GM12878 (cell line): ENCODE results near the gene NLRC3. TPM values are rescaled to one million over a fixed set of nuclear protein-coding genes. Genes with fewer than 3 reads are reported as not detected.

ENCODE experiments used
- ATAC-seq: fragments of 200-7000 bp; cut with Tn5 transposase; 3 replicates; pipeline ENCODE4 v1.9.1; 2020; ENCODE audit warnings: mild to moderate bottlenecking, moderate library complexity
- BruUV-seq: library from RNA; stranded (reverse); fragments of 400-500 nt; replicated peaks from 2 replicates; lab custom pipeline; 2021; lab: Mats Ljungman, UMichigan
- CTCF ChIA-PET: fragments of 300-600 bp; sonication (Branson Sonifier 250); formaldehyde crosslinking; extraction: SDS; loops from one replicate; lab custom pipeline; 2021; ENCODE audit warnings: inconsistent platforms; lab: Yijun Ruan, JAX
- POLR2A ChIA-PET: fragments of 350-600 bp; formaldehyde crosslinking; extraction: SDS; loops from one replicate; lab custom pipeline; 2021; ENCODE audit warnings: inconsistent platforms; lab: Charles Lee
- RAD21 ChIA-PET: fragments of 300-600 bp; sonication (Branson Sonifier 250); formaldehyde crosslinking; loops from one replicate; lab custom pipeline; 2023; ENCODE audit warnings: antibody characterized with exemption; ENCODE audit not compliant: unreplicated experiment; lab: Charles Lee
- SMC1A ChIA-PET: fragments of 300-600 bp; sonication (Branson Sonifier 250); formaldehyde crosslinking; loops from one replicate; lab custom pipeline; 2023; ENCODE audit not compliant: unreplicated experiment, uncharacterized antibody; lab: Charles Lee
- DNase-seq: peaks from one replicate; pipeline ENCODE4 v3.0.0-alpha.2; 2011; ENCODE audit warnings: low read depth, low spot score
- FAIRE-seq: peaks from 3 replicates; lab custom pipeline; 2011; peaks lifted over from hg19 to GRCh38; lab: Jason Lieb, UNC
- H2AFZ ChIP-seq: 2 replicates; pipeline ENCODE4 v1.6.0; 2011; ENCODE audit warnings: low read depth, low read length, control low read depth; ENCODE audit not compliant: control insufficient read depth
- H3K27ac ChIP-seq: 2 replicates; pipeline ENCODE4 v1.5.1; 2011; ENCODE audit warnings: control low read depth; ENCODE audit not compliant: control insufficient read depth, insufficient read depth
- H3K27me3 ChIP-seq, 2 experiments: replicated peaks in 1 of 2; 2 replicates each; pipeline versions ENCODE4 v1.6.0 to v1.6.1; 2011; ENCODE audit warnings: low read length in 1 of 2; ENCODE audit not compliant: control insufficient read depth in 2 of 2, insufficient read depth in 2 of 2
- H3K36me3 ChIP-seq, 2 experiments: 2 replicates each; pipeline ENCODE4 v1.5.1; 2011; ENCODE audit warnings: low read length in 1 of 2; ENCODE audit not compliant: control insufficient read depth in 2 of 2, insufficient read depth in 2 of 2
- H3K4me1 ChIP-seq: 2 replicates; pipeline ENCODE4 v1.6.1; 2011; ENCODE audit warnings: mild to moderate bottlenecking, low read length, moderate library complexity, mixed read lengths; ENCODE audit not compliant: control insufficient read depth, insufficient read depth
- H3K4me2 ChIP-seq: 2 replicates; pipeline ENCODE4 v1.6.0; 2011; ENCODE audit warnings: control low read depth; ENCODE audit not compliant: control insufficient read depth, insufficient read depth
- H3K4me3 ChIP-seq: fragments of 200-600 bp; sonication (generic); 2 replicates; pipeline ENCODE4 v1.5.1; 2016
- H3K79me2 ChIP-seq: 2 replicates; pipeline ENCODE4 v1.6.0; 2011; ENCODE audit warnings: low read length; ENCODE audit not compliant: control insufficient read depth, insufficient read depth
- H3K9ac ChIP-seq: 2 replicates; pipeline ENCODE4 v1.8.0; 2011; ENCODE audit warnings: low read length, control low read depth, mixed read lengths; ENCODE audit not compliant: control insufficient read depth, insufficient read depth
- H3K9me3 ChIP-seq: replicated peaks from 3 replicates; pipeline ENCODE4 v1.5.1; 2011; ENCODE audit warnings: mild to moderate bottlenecking, low read length; ENCODE audit not compliant: control insufficient read depth, insufficient read depth
- H4K20me1 ChIP-seq: 2 replicates; pipeline ENCODE4 v1.6.0; 2011; ENCODE audit not compliant: control insufficient read depth, insufficient read depth
- CTCF ChIP-seq, 3 experiments: IDR thresholded peaks in 2 of 3; conservative IDR thresholded peaks in 1 of 3; 2 replicates each; pipeline ENCODE4 v1.5.1; 2011; ENCODE audit warnings: low read depth in 3 of 3, low read length in 3 of 3, mild to moderate bottlenecking in 3 of 3, control low read depth in 2 of 3, moderate library complexity in 2 of 3, inconsistent platforms in 1 of 3, mixed read lengths in 1 of 3; ENCODE audit not compliant: control insufficient read depth in 2 of 3, insufficient read depth in 1 of 3; ENCODE audit errors: extremely low read depth in 1 of 3
- E4F1 ChIP-seq: fragments of 450-650 bp; IDR thresholded peaks from 2 replicates; pipeline ENCODE4 v1.6.1; 2018; ENCODE audit warnings: borderline replicate concordance, mild to moderate bottlenecking; ENCODE audit not compliant: partially characterized antibody
- ELK1 ChIP-seq: IDR thresholded peaks from 2 replicates; pipeline ENCODE4 v1.6.1; 2012; ENCODE audit warnings: low read depth, low read length, improper control_type of control experiment
- EZH2 ChIP-seq: IDR thresholded peaks from 2 replicates; pipeline ENCODE4 v1.6.1; 2012; ENCODE audit warnings: low read depth, mild to moderate bottlenecking, control low read depth, inconsistent platforms, low read length, borderline replicate concordance; ENCODE audit not compliant: control insufficient read depth
- GATAD2B ChIP-seq: fragments of 450-650 bp; conservative IDR thresholded peaks from 2 replicates; pipeline ENCODE4 v1.6.1; 2017; ENCODE audit warnings: low read depth, mild to moderate bottlenecking, moderate library complexity
- HDAC6 ChIP-seq: fragments of 200-600 bp; sonication (generic); IDR thresholded peaks from one replicate; pipeline ENCODE4 v1.8.0; 2017; ENCODE audit warnings: antibody characterized with exemption; ENCODE audit not compliant: unreplicated experiment
- IRF5 ChIP-seq: fragments of 450-650 bp; IDR thresholded peaks from 2 replicates; pipeline ENCODE4 v1.6.1; 2017; ENCODE audit warnings: borderline replicate concordance
- KDM1A ChIP-seq: fragments of 200-600 bp; sonication (generic); IDR thresholded peaks from 2 replicates; pipeline ENCODE4 v1.6.1; 2016; ENCODE audit warnings: borderline replicate concordance
- MAX ChIP-seq: IDR thresholded peaks from 2 replicates; pipeline ENCODE4 v1.6.1; 2012; ENCODE audit warnings: low read depth, low read length, improper control_type of control experiment
- NFYB ChIP-seq: IDR thresholded peaks from 2 replicates; pipeline ENCODE4 v1.6.1; 2011; ENCODE audit warnings: low read depth, mild to moderate bottlenecking, low read length, improper control_type of control experiment, moderate library complexity; ENCODE audit not compliant: insufficient read depth
- NRF1 ChIP-seq: conservative IDR thresholded peaks from 2 replicates; pipeline ENCODE4 v1.6.1; 2011; ENCODE audit warnings: mild to moderate bottlenecking, low read depth, low read length, improper control_type of control experiment
- POLR2AphosphoS2 ChIP-seq: IDR thresholded peaks from 2 replicates; pipeline ENCODE4 v1.6.1; 2011; ENCODE audit warnings: low read depth, mild to moderate bottlenecking, low read length, improper control_type of control experiment, moderate library complexity
- POU2F2 ChIP-seq: IDR thresholded peaks from 3 replicates; pipeline ENCODE4 v1.6.1; 2011; ENCODE audit warnings: low read depth, mild to moderate bottlenecking, low read length, borderline replicate concordance
- RBBP5 ChIP-seq: fragments of 200-600 bp; sonication (generic); conservative IDR thresholded peaks from 2 replicates; pipeline ENCODE4 v1.6.1; 2016
- SREBF1 ChIP-seq: IDR thresholded peaks from 2 replicates; pipeline ENCODE4 v1.6.1; 2012; ENCODE audit warnings: mild to moderate bottlenecking, low read length
- TBL1XR1 ChIP-seq: IDR thresholded peaks from 2 replicates; pipeline ENCODE4 v1.6.1; 2012; ENCODE audit warnings: low read depth, low read length, improper control_type of control experiment
- ZZZ3 ChIP-seq: IDR thresholded peaks from 2 replicates; pipeline ENCODE4 v1.6.1; 2011; ENCODE audit warnings: low read depth; ENCODE audit not compliant: control insufficient read depth, insufficient read length
- WGBS: methylation state at CpG from one replicate; pipeline ENCODE4 v1.1.6; 2016; ENCODE audit warnings: low lambda C conversion rate; ENCODE audit not compliant: insufficient replicate concordance, insufficient coverage; ENCODE audit errors: missing lambda C conversion rate; 5-methylcytosine and 5-hydroxymethylcytosine counted together
- in situ Hi-C: fragments of 300-500 bp; cut with MboI; formaldehyde crosslinking; loops from 9 replicates; pipeline ENCODE4 v1.14.3; 2018; ENCODE audit warnings: mixed read lengths
- intact Hi-C: fragments of 100-400 bp; cut with micrococcal nuclease; formaldehyde crosslinking; loops from one replicate; pipeline ENCODE4 v1.14.2; 2022; ENCODE audit not compliant: unreplicated experiment
- polyA plus RNA-seq, 11 experiments: library from polyadenylated mRNA; depleted of rRNA in 4 of 11; unstranded in 6 of 11; stranded (reverse) in 5 of 11; fragments of >200 nt; fragmentation: Nextera tagmentation in 4 of 11; fragmentation: Illumina TruSeq in 1 of 11; extraction: Ambion mirVana in 4 of 11; extraction: Trizol in 1 of 11; gene quantifications; 1 replicate in 1 of 11; 2 replicates in 10 of 11; pipeline versions ENCODE4 v1.2.1 to v1.2.3, GENCODE V29; 2011 to 2016; ENCODE audit warnings: inconsistent platforms in 2 of 11, missing spikeins in 2 of 11, low read depth in 1 of 11
- total RNA-seq, 4 experiments: library from RNA; depleted of rRNA in 3 of 4; stranded (reverse); fragments of >200 nt in 3 of 4; fragmentation: Illumina TruSeq in 1 of 4; extraction: Trizol in 1 of 4; gene quantifications; 2 replicates each; pipeline versions ENCODE4 v1.2.1 to v1.2.3, GENCODE V29; 2013 to 2021

Gene NLRC3
- total and polyA plus RNA-seq, 10 of the 15 experiments (the other 5 are each of a cell fraction or from before 2014, with no cell fraction given), result 2.2 to 17.8 (median 7.6) TPM

GRCh38 chr16:3608069-3608468 lies 30.9 kb upstream of the NLRC3 start:
- peaks cover 0 to 6% of the 10 kb centered on the region in 2 experiments; a peak in 2 of 4 replicates for H3K36me3 ChIP-seq
- H3K27me3 ChIP-seq, result no peaks in the 10 kb centered on the region
- peak overlapping the region; percentile 36 for H3K4me2 ChIP-seq
- no peak for FAIRE-seq
- ChIA-PET CTCF (interaction anchor here (1.0 kb wide), 1 partner anchor 42 kb away, joined by 4 read pairs; no protein-coding TSS in a partner anchor), RAD21 (no interaction called here), POLR2A (interaction anchor here (0.6 kb wide), 1 partner anchor 69 kb away, joined by 5 read pairs; no protein-coding TSS in a partner anchor), SMC1A (interaction anchor here (1.1 to 1.5 kb wide), 3 partner anchors 18 to 29 kb away, joined by 3 to 5 read pairs (median 3); no protein-coding TSS in a partner anchor)
- H3K27ac ChIP-seq, result peak overlapping the region; percentile 9
- H3K9me3 ChIP-seq, result no peaks in the 10 kb centered on the region
- H4K20me1 ChIP-seq, result no peaks in the 10 kb centered on the region
- no TSS peak for BruUV-seq
- WGBS, result 25% methylated on average over 5 of the region's 5 CpGs
- in situ Hi-C loops, result no loop called here
- H3K79me2 ChIP-seq, result peaks cover 26% of the 10 kb centered on the region
- H3K4me1 ChIP-seq, result peaks cover 28% of the 10 kb centered on the region
- no peak for DNase-seq
- H3K9ac ChIP-seq, result peak overlapping the region; percentile 46
- peak; percentile 49 for ATAC-seq
- peak overlapping the region; percentile 22; the same call in 1 of the 2 replicates for H3K4me3 ChIP-seq
- intact Hi-C loops, result no loop called here
- peak overlapping the region; percentile 31 for H2AFZ ChIP-seq
- TF ChIP-seq GATAD2B (no peak), POU2F2 (peak; percentile 92; the same call in 2 of the 3 replicates), RBBP5 (no peak), HDAC6 (no peak), IRF5 (no peak), ELK1 (no peak), MAX (no peak), NRF1 (no peak), KDM1A (no peak), EZH2 (no peak), E4F1 (no peak), NFYB (no peak), SREBF1 (peak; percentile 14; the same call in 1 of the 2 replicates), CTCF (IDR thresholded peaks at IDR 0.05 in 2 of 3, conservative IDR thresholded peaks at IDR 0.05 in 1 of 3; ENCODE audit: control insufficient read depth in 2 of 3, extremely low read depth in 1 of 3, insufficient read depth in 1 of 3, low read depth in 3 of 3, low read length in 3 of 3) (no peak), ZZZ3 (no peak), TBL1XR1 (no peak), POLR2AphosphoS2 (no peak)
